Measurements from ENCODE around the gene ZBTB20. TPM values are rescaled to one million over a fixed set of nuclear protein-coding genes. Genes with fewer than 3 reads are reported as not detected.

The ZBTB20 gene
- total and polyA plus RNA-seq, 2 of the 4 experiments (the other 2 are of a cell fraction) = 0.75 to 14.7 TPM

DNA sequence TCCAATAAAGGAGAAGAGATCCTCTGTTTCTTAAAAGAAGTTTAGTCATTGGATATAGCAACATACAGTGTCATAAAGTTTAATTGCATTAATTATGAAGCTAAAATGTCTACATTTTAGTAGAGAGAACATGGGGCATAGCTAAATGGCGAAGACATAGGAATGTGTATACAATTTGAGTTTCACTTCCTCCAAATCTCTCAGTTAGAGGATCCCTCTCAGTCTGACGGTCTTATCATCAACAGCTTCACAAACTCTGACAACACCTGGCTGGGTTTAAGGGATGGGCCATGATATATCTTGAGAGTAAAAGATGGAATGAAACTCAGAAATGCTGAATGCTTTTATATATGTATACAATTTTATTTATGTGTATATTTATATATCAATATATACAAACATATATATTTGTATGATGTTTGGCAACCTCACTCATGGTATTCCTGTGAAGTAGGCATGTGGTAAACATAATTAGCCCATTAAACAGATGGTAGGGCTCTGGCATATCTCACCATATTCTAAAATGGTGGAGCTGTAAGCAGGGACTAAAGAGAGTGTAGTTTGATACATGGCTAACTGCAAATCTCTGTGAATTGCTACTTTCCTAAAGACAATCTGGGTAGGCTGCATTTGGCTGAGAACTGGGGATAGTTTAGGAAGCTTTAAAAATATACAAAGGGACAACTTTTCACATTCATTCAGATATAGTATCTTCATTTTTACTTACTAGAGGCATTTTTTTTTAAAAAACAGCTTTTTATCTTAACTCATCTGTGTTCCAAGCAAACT, 741.7 kb downstream of the ZBTB20 start:
- Histone ChIP-seq H3K14ac (replicated peaks; ENCODE audit: low read depth, low read length) (no peak overlapping the region), H4K20me1 (ENCODE audit: insufficient read depth, low read length) (no peaks in the 10 kb centered on the region), H3K4me1 (ENCODE audit: control insufficient read depth, insufficient read depth, low read length) (peaks cover 4% of the 10 kb centered on the region), H3K23ac (ENCODE audit: low read depth, low read length) (no peak overlapping the region), H2AK9ac (replicated peaks; ENCODE audit: low read depth, low read length, poor library complexity) (no peak overlapping the region), H3K4me3 (ENCODE audit: insufficient read depth, low read depth, low read length) (no peak overlapping the region), H3K18ac (ENCODE audit: low read depth, low read length) (no peak overlapping the region), H2AFZ (replicated peaks; ENCODE audit: low read length, poor library complexity) (no peak overlapping the region), H3K79me1 (ENCODE audit: low read depth in 1 of 2, low read length in 2 of 2) (peaks cover 8 to 9% of the 10 kb centered on the region in 2 experiments; a peak in 3 of 4 replicates), H3K4me2 (ENCODE audit: low read depth, low read length) (no peak overlapping the region), H2BK5ac (ENCODE audit: low read depth, low read length, poor library complexity, severe bottlenecking) (no peak overlapping the region), H3K27me3 (ENCODE audit: control insufficient read depth, insufficient read depth, low read length) (no peaks in the 10 kb centered on the region), H4K91ac (ENCODE audit: insufficient read depth, low read depth, low read length) (no peak overlapping the region), H2AK5ac (ENCODE audit: low read depth, low read length) (no peak overlapping the region), H3K56ac (ENCODE audit: extremely low read depth, insufficient read depth, low read length) (no peak overlapping the region), H3K36me3 (ENCODE audit: control insufficient read depth, insufficient read depth, low read length) (no peaks in the 10 kb centered on the region), H4K5ac (ENCODE audit: low read depth, low read length) (no peak overlapping the region), H2BK15ac (ENCODE audit: low read depth, low read length) (no peak overlapping the region), H3K9ac (ENCODE audit: low read depth, low read length) (no peak overlapping the region), H2BK20ac (ENCODE audit: low read depth, low read length) (no peak overlapping the region), H4K8ac (ENCODE audit: low read depth in 2 of 2, low read length in 2 of 2) (no peak overlapping the region), H3K9me1 (ENCODE audit: insufficient read depth, low read length) (peaks cover 3% of the 10 kb centered on the region; the same call in 1 of the 2 replicates), H3K4ac (ENCODE audit: low read depth, low read length) (no peak overlapping the region), H3K9me3 (ENCODE audit: control insufficient read depth, insufficient read depth, low read length) (no peaks in the 10 kb centered on the region), H2BK120ac (ENCODE audit: low read depth, low read length) (no peak overlapping the region), H3K27ac (ENCODE audit: insufficient read depth, low read length) (no peak overlapping the region)
- WGBS, 2 experiments (ENCODE audit: extremely low coverage in 2 of 2, insufficient read length in 1 of 2) = no CpG with 5 or more reads among the region's 2 CpGs
- ATAC-seq (ENCODE audit: low read depth) (0 out of 2 replicates have a peak, but pooled peaks have one; percentile 17), DNase-seq (no peak)
- dilution Hi-C loops (cut with HindIII; ENCODE audit: low sequenced_read_pairs, unreplicated experiment) = no loop called here
- intact Hi-C loops (cut with micrococcal nuclease) = no loop called here
- BruUV-seq (replicated peaks) = no TSS peak
- CTCF ChIA-PET = interaction anchor here (1.0 to 2.4 kb wide), 4 partner anchors 11 to 43 kb away, joined by 3 to 12 read pairs (median 7); no protein-coding TSS in a partner anchor
- in situ Hi-C loops (cut with MboI; ENCODE audit: low sequenced_read_pairs) = no loop called here
- TF ChIP-seq, protein P1, sequence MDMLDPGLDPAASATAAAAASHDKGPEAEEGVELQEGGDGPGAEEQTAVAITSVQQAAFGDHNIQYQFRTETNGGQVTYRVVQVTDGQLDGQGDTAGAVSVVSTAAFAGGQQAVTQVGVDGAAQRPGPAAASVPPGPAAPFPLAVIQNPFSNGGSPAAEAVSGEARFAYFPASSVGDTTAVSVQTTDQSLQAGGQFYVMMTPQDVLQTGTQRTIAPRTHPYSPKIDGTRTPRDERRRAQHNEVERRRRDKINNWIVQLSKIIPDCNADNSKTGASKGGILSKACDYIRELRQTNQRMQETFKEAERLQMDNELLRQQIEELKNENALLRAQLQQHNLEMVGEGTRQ (IDR thresholded peaks at IDR 0.05; ENCODE audit: low read depth, low read length) = no peak
- TF ChIP-seq MXI1 (IDR thresholded peaks at IDR 0.05; ENCODE audit: borderline replicate concordance, low read depth, low read length) (no peak), FOS (IDR thresholded peaks at IDR 0.05; ENCODE audit: low read depth, low read length) (no peak), SMC3 (IDR thresholded peaks at IDR 0.05; ENCODE audit: low read depth, low read length) (no peak), CEBPB (IDR thresholded peaks at IDR 0.05; ENCODE audit: low read depth, low read length) (no peak), RAD21 (IDR thresholded peaks at IDR 0.05; ENCODE audit: low read length) (no peak), NFE2L2 (IDR thresholded peaks at IDR 0.05; ENCODE audit: low read depth, low read length) (no peak), MAZ (IDR thresholded peaks at IDR 0.05; ENCODE audit: borderline replicate concordance, low read depth, low read length) (no peak), ELK1 (IDR thresholded peaks at IDR 0.05; ENCODE audit: borderline replicate concordance, low read depth, low read length) (no peak), MAFK (IDR thresholded peaks at IDR 0.05; ENCODE audit: low read depth, low read length) (no peak)
- TF ChIP-seq, protein P2, sequence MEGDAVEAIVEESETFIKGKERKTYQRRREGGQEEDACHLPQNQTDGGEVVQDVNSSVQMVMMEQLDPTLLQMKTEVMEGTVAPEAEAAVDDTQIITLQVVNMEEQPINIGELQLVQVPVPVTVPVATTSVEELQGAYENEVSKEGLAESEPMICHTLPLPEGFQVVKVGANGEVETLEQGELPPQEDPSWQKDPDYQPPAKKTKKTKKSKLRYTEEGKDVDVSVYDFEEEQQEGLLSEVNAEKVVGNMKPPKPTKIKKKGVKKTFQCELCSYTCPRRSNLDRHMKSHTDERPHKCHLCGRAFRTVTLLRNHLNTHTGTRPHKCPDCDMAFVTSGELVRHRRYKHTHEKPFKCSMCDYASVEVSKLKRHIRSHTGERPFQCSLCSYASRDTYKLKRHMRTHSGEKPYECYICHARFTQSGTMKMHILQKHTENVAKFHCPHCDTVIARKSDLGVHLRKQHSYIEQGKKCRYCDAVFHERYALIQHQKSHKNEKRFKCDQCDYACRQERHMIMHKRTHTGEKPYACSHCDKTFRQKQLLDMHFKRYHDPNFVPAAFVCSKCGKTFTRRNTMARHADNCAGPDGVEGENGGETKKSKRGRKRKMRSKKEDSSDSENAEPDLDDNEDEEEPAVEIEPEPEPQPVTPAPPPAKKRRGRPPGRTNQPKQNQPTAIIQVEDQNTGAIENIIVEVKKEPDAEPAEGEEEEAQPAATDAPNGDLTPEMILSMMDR (conservative IDR thresholded peaks at IDR 0.05; ENCODE audit: low read depth, low read length) = no peak
- POLR2A ChIA-PET (ENCODE audit: unreplicated experiment) = interaction anchor here (0.6 kb wide), 1 partner anchor 28 kb away, joined by 5 read pairs; no protein-coding TSS in a partner anchor

All from IMR-90 (cell line).